CD4-positive, CD25-positive, alpha-beta regulatory T cell (primary cell): ENCODE measurements around the gene CIBAR2. TPM values are rescaled to one million over a fixed set of nuclear protein-coding genes. Genes with fewer than 3 reads are reported as not detected.

Source experiments
- ATAC-seq, 2 donors: fragments of 150-1000 bp; cut with Tn5 transposase; one replicate each; pipeline ENCODE4 v1.10.0; 2021; ENCODE audit warnings: low read depth in 2 of 2, moderate number of reproducible peaks in 2 of 2, moderate library complexity in 1 of 2
- DNase-seq, 3 donors: peaks; one replicate each; pipeline versions ENCODE4 v3.0.0 to v3.0.0-alpha.2; 2012 to 2022; ENCODE audit warnings: mixed read lengths in 1 of 3
- H3K27ac ChIP-seq: one replicate; pipeline ENCODE4 v1.7.0; 2013; ENCODE audit warnings: mild to moderate bottlenecking, low read length; ENCODE audit not compliant: insufficient read depth, poor library complexity, severe bottlenecking
- H3K27me3 ChIP-seq: one replicate; pipeline ENCODE4 v1.7.0; 2013; ENCODE audit warnings: low read length; ENCODE audit not compliant: control insufficient read depth, insufficient read depth
- H3K36me3 ChIP-seq: one replicate; pipeline ENCODE4 v1.7.0; 2013; ENCODE audit warnings: mild to moderate bottlenecking, low read length, moderate library complexity; ENCODE audit not compliant: control insufficient read depth, insufficient read depth
- H3K4me1 ChIP-seq: 2 replicates; pipeline ENCODE4 v1.7.0; 2013; ENCODE audit warnings: mild to moderate bottlenecking, low read length; ENCODE audit not compliant: insufficient read depth, control insufficient read depth, poor library complexity, severe bottlenecking
- H3K4me3 ChIP-seq: one replicate; pipeline ENCODE4 v1.7.0; 2013; ENCODE audit warnings: low read depth, mild to moderate bottlenecking, low read length, moderate library complexity
- H3K9me3 ChIP-seq, 2 experiments: 1 replicate in 1 of 2; 2 replicates in 1 of 2; pipeline ENCODE4 v1.7.0; 2013; ENCODE audit warnings: low read length in 2 of 2, mild to moderate bottlenecking in 1 of 2, moderate library complexity in 1 of 2; ENCODE audit not compliant: control insufficient read depth in 2 of 2
- H3K27ac Mint-ChIP-seq, 3 donors: one replicate each; pipeline ENCODE4 v1.8.0; 2020 to 2022; ENCODE audit warnings: mild to moderate bottlenecking in 3 of 3, mixed read lengths in 3 of 3, moderate library complexity in 2 of 3
- H3K27me3 Mint-ChIP-seq: one replicate; pipeline ENCODE4 v1.8.0; 2022; ENCODE audit warnings: mild to moderate bottlenecking, mixed read lengths
- H3K36me3 Mint-ChIP-seq: one replicate; pipeline ENCODE4 v1.8.0; 2020; ENCODE audit warnings: mixed read lengths
- H3K4me1 Mint-ChIP-seq, 4 donors: one replicate each; pipeline ENCODE4 v1.8.0; 2020 to 2022; ENCODE audit warnings: mixed read lengths in 4 of 4, mild to moderate bottlenecking in 1 of 4
- H3K4me3 Mint-ChIP-seq, 4 donors: one replicate each; pipeline ENCODE4 v1.8.0; 2020 to 2022; ENCODE audit warnings: mild to moderate bottlenecking in 4 of 4, mixed read lengths in 4 of 4, moderate library complexity in 3 of 4
- H3K9me3 Mint-ChIP-seq, 7 donors: one replicate each; pipeline ENCODE4 v1.8.0; 2020 to 2022; ENCODE audit warnings: mixed read lengths in 7 of 7, mild to moderate bottlenecking in 3 of 7, moderate library complexity in 2 of 7
- polyA plus RNA-seq, 4 donors: library from polyadenylated mRNA; unstranded; fragments of 300-500 nt; fragmentation: Illumina TruSeq; gene quantifications; one replicate each; pipeline ENCODE4 v1.2.3, GENCODE V29; 2021
- total RNA-seq: library from RNA; stranded (reverse); gene quantifications from one replicate; pipeline ENCODE4 v1.2.3, GENCODE V29; 2022

The CIBAR2 gene
- total and polyA plus RNA-seq, 5 donors from 2014 or later, result not detected

- no peak overlapping the region for H3K27ac ChIP-seq
- no peak overlapping the region for H3K4me3 Mint-ChIP-seq
- no peaks in the 10 kb centered on the region for H3K27me3 ChIP-seq
- no peak for ATAC-seq
- H3K4me1 Mint-ChIP-seq, result peaks cover 0 to 27% (median 3%) of the 10 kb centered on the region in 4 donors
- peak overlapping the region in 1 of 3 donors; percentile 62 for H3K27ac Mint-ChIP-seq
- peaks cover 12% of the 10 kb centered on the region for H3K4me1 ChIP-seq
- no peaks in the 10 kb centered on the region for H3K27me3 Mint-ChIP-seq
- H3K4me3 ChIP-seq, result no peak overlapping the region
- no peaks in the 10 kb centered on the region for H3K36me3 ChIP-seq
- H3K9me3 Mint-ChIP-seq, result no peaks in the 10 kb centered on the region
- H3K9me3 ChIP-seq, result no peaks in the 10 kb centered on the region
- no peak for DNase-seq
- H3K36me3 Mint-ChIP-seq, result no peaks in the 10 kb centered on the region
These were observed 8.9 kb downstream of the CIBAR2 start for GRCh38 chr16:85103114-85104079.

DNA sequence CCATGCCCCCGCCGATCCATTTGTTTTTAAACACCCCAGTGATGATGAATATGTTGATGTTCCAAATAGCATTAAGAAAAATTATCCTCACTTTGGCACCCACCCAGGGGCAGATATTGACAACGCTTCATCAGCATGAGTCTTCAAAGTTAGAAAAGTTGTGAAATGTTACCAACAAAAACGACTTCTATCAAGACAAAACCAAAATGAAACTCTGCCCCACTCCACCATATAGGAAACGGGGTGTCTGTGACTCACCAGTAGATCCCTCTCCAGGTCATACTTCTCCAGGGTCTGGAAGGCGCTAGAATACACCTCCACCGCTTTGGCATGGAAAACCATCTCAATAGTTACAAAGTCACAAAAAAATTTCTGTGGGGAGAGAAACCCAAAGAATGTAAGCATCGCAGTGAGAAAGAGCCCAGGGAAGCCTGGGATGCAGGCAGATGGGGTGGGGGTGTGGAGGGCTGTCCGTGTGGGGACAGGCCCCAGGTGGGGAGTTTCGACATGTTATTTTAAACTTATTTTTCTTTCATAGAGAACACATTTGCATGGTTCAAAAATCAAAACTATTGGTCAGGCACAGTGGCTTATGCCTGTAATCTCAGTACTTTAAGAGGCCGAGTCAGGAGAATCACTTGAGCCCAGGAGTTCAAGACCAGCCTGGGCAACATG, 10.2 kb downstream of the CIBAR2 start:
- Histone ChIP-seq H3K27me3 (no peaks in the 10 kb centered on the region), H3K4me3 (no peak overlapping the region), H3K4me1 (peaks cover 12% of the 10 kb centered on the region), H3K9me3 (no peaks in the 10 kb centered on the region), H3K27ac (no peak overlapping the region), H3K36me3 (no peaks in the 10 kb centered on the region)
- Mint-ChIP-seq H3K4me1 (peaks cover 0 to 27% (median 3%) of the 10 kb centered on the region in 4 donors), H3K9me3 (no peaks in the 10 kb centered on the region), H3K27ac (peak overlapping the region in 1 of 3 donors; percentile 29), H3K36me3 (no peaks in the 10 kb centered on the region), H3K4me3 (no peak overlapping the region), H3K27me3 (peaks cover under 1% of the 10 kb centered on the region)
- ATAC-seq (no peak), DNase-seq (no peak)

DNA sequence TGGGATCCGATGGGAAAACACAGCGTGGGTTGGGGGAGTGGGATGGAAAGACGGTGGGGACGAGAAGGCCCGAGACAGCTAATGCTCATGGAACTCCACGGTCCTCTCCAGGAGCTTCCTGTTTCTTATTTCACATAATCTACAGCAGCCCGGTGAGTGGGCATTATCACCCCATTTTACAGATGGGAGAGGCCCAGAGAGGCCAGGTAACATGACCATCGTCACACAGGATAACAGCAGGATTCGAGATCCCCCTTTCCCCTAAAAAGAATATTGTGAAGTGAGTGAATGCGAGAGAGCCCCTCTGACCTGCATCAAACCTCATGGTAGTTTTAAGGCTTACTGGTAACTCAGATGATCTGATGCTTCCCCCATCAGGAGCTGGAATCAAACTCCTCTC, 12.0 kb downstream of the CIBAR2 start:
- H3K36me3 Mint-ChIP-seq, result no peaks in the 10 kb centered on the region
- DNase-seq (no peak), ATAC-seq (no peak)
- H3K9me3 Mint-ChIP-seq, result no peaks in the 10 kb centered on the region
- no peak overlapping the region for H3K27ac ChIP-seq
- peak overlapping the region in 1 of 3 donors; percentile 25 for H3K27ac Mint-ChIP-seq
- no peak overlapping the region for H3K4me3 ChIP-seq
- no peaks in the 10 kb centered on the region for H3K9me3 ChIP-seq
- H3K27me3 Mint-ChIP-seq, result peaks cover 4% of the 10 kb centered on the region
- no peaks in the 10 kb centered on the region for H3K36me3 ChIP-seq
- H3K4me1 Mint-ChIP-seq, result peaks cover 0 to 23% (median 3%) of the 10 kb centered on the region in 4 donors
- peaks cover 12% of the 10 kb centered on the region for H3K4me1 ChIP-seq
- no peaks in the 10 kb centered on the region for H3K27me3 ChIP-seq
- no peak overlapping the region for H3K4me3 Mint-ChIP-seq

DNA sequence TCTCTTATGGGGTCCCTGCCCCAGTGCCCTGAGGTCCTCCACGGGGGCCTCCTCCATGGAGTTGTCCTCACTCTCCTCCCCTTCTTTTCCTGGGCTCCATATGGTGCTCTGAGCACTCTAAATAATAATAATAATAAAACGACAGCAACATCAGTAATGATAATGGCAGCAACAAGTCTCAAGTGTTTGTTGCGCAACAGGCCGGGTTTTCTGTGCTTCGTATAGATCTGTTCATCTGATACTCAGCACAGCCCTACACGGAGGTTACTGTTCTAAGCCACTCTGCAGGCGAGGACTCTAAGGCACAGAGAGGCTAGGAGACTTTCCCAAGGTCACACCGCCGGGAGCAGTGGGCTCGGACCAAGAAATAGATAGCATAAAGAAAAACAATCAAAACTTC, 13.7 kb downstream of the CIBAR2 start:
- no peaks in the 10 kb centered on the region for H3K36me3 Mint-ChIP-seq
- no peak for DNase-seq
- no peak overlapping the region for H3K27ac ChIP-seq
- no peak overlapping the region for H3K4me3 ChIP-seq
- H3K27me3 ChIP-seq, result no peaks in the 10 kb centered on the region
- no peak overlapping the region for H3K4me3 Mint-ChIP-seq
- no peak overlapping the region for H3K27ac Mint-ChIP-seq
- no peak for ATAC-seq
- no peaks in the 10 kb centered on the region for H3K36me3 ChIP-seq
- H3K9me3 ChIP-seq, result no peaks in the 10 kb centered on the region
- H3K4me1 ChIP-seq, result no peaks in the 10 kb centered on the region
- no peaks in the 10 kb centered on the region for H3K9me3 Mint-ChIP-seq
- peaks cover 4% of the 10 kb centered on the region for H3K27me3 Mint-ChIP-seq
- peaks cover 0 to 9% (median 1%) of the 10 kb centered on the region in 4 donors for H3K4me1 Mint-ChIP-seq

- Histone ChIP-seq H3K36me3 (no peaks in the 10 kb centered on the region), H3K4me3 (no peak overlapping the region), H3K27me3 (no peaks in the 10 kb centered on the region), H3K4me1 (no peaks in the 10 kb centered on the region), H3K27ac (no peak overlapping the region), H3K9me3 (no peaks in the 10 kb centered on the region)
- Mint-ChIP-seq H3K4me3 (no peak overlapping the region), H3K9me3 (no peaks in the 10 kb centered on the region), H3K4me1 (peaks cover 0 to 2% (median 0%) of the 10 kb centered on the region in 4 donors), H3K27ac (no peak overlapping the region), H3K36me3 (no peaks in the 10 kb centered on the region), H3K27me3 (peaks cover 4% of the 10 kb centered on the region)
- ATAC-seq, result no peak
- no peak for DNase-seq
These were observed 15.4 kb downstream of the CIBAR2 start for GRCh38 chr16:85096921-85097320.

GRCh38 chr16:85094812-85095211, 17.5 kb downstream of the CIBAR2 start:
- H3K36me3 Mint-ChIP-seq, result no peaks in the 10 kb centered on the region
- H3K27me3 Mint-ChIP-seq, result peaks cover 4% of the 10 kb centered on the region
- H3K4me1 Mint-ChIP-seq, result no peaks in the 10 kb centered on the region
- H3K9me3 Mint-ChIP-seq, result no peaks in the 10 kb centered on the region
- Histone ChIP-seq H3K27me3 (no peaks in the 10 kb centered on the region), H3K36me3 (no peaks in the 10 kb centered on the region), H3K27ac (no peak overlapping the region), H3K9me3 (no peaks in the 10 kb centered on the region), H3K4me3 (no peak overlapping the region), H3K4me1 (no peaks in the 10 kb centered on the region)
- H3K4me3 Mint-ChIP-seq, result no peak overlapping the region
- DNase-seq (no peak), ATAC-seq (no peak)
- H3K27ac Mint-ChIP-seq, result no peak overlapping the region

DNA sequence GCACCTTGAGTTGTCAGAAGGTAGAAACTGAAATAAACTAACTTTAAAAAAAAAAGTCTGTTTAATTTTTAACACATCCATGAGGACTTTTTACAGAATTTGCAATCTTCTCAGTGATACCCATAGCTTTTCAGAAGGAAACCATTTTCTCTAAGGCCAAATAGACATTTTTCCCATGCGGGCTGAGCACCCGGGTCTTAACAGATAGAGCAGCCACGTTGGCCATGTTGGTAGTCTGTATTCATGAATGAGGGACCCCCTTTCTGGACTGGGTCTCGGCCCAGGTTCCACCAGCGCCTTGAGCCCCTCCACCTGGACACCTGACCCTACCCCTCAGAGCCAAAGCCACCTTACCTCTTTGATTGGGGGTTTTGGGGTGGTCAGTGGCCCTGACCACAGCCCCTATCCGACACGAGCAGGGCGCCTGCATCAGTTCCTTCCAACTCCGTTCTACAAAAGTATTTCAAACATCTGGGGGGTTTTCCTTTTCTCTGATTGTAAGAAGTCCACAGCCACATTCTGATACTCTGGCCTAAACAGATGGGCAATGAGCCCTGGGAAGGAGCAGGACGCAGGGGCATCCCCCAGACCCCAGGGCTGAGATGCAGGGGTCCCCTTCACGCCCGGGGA, 18.0 kb downstream of the CIBAR2 start:
- H3K27ac Mint-ChIP-seq, result no peak overlapping the region

More for the DNA sequence above, 18.0 kb downstream of the CIBAR2 start:
- Histone ChIP-seq H3K27ac (no peak overlapping the region), H3K36me3 (no peaks in the 10 kb centered on the region), H3K4me3 (no peak overlapping the region), H3K9me3 (no peaks in the 10 kb centered on the region), H3K4me1 (no peaks in the 10 kb centered on the region), H3K27me3 (no peaks in the 10 kb centered on the region)
- Mint-ChIP-seq H3K27me3 (peaks cover 4% of the 10 kb centered on the region), H3K4me3 (no peak overlapping the region), H3K9me3 (no peaks in the 10 kb centered on the region), H3K4me1 (no peaks in the 10 kb centered on the region), H3K36me3 (no peaks in the 10 kb centered on the region)
- DNase-seq, result no peak
- ATAC-seq, result no peak
